ENCODE data around the gene CRYGC. TPM values are rescaled to one million over a fixed set of nuclear protein-coding genes. Genes with fewer than 3 reads are reported as not detected.
A peak's percentile ranks its signal among the peaks of the same experiment; 100 is the strongest.

Gene CRYGC
- not detected for polyA plus RNA-seq (ENCODE audit: insufficient read length in 12 of 12)
- long read RNA-seq, donor 1 = 0 reads
- long read RNA-seq, donor 2 = 0 reads
- long read RNA-seq, donor 3 = 0 reads
- long read RNA-seq, donor 4 = 0 reads
- long read RNA-seq, donor 5 = 0 reads
- long read RNA-seq, donor 6 = 0 reads
- long read RNA-seq, donor 7 = 0 reads
- long read RNA-seq, donor 8 = 0 reads
- long read RNA-seq, donor 9 = 0 reads
- long read RNA-seq, donor 10 = 0 reads
- long read RNA-seq, donor 11 = 0 reads

- DNase-seq = no peak
Observed at GRCh38 chr2:208129744-208130711, at the start of gene CRYGC. TSS of gene CRYGC (minus strand) at chr2:208129828. CDS start at chr2:208129792, 36 bp downstream.

- DNase-seq = no peak
Observed at GRCh38 chr2:208179028-208179609, 49.5 kb upstream of the CRYGC start.

- DNase-seq = no peak
Observed at GRCh38 chr2:208175840-208176153, 46.2 kb upstream of the CRYGC start.

- peak; percentile 84 for DNase-seq
Observed at GRCh38 chr2:208175069-208175839, 45.6 kb upstream of the CRYGC start.

- no peak for DNase-seq
Observed at GRCh38 chr2:208174144-208174543, 44.5 kb upstream of the CRYGC start.

- DNase-seq = no peak
Observed at GRCh38 chr2:208172125-208172524, 42.5 kb upstream of the CRYGC start.

- no peak for DNase-seq
Observed at GRCh38 chr2:208164951-208165755, 35.5 kb upstream of the CRYGC start.

GRCh38 chr2:208163489-208163888 is 33.9 kb upstream of the CRYGC start, which contains the start of gene CRYGA:
TSS of gene CRYGA (minus strand) at chr2:208163589. CDS start at chr2:208163556, 33 bp downstream.
- DNase-seq = no peak

GRCh38 chr2:208156439-208156838 is 26.8 kb upstream of the CRYGC start:
- DNase-seq = no peak

GRCh38 chr2:208153156-208153555 is 23.5 kb upstream of the CRYGC start:
- DNase-seq = no peak

- no peak for DNase-seq
Observed at GRCh38 chr2:208150956-208151355, 21.3 kb upstream of the CRYGC start.

- DNase-seq = no peak
Observed at GRCh38 chr2:208150094-208150493, 20.5 kb upstream of the CRYGC start.

- DNase-seq = no peak
Observed at GRCh38 chr2:208148803-208149202, 19.2 kb upstream of the CRYGC start.

GRCh38 chr2:208147759-208148158 is 18.1 kb upstream of the CRYGC start:
- no peak for DNase-seq

GRCh38 chr2:208147008-208147407 is 17.4 kb upstream of the CRYGC start:
- no peak for DNase-seq

GRCh38 chr2:208146006-208146405 is 16.4 kb upstream of the CRYGC start, which contains the start of gene CRYGB:
TSS of gene CRYGB (minus strand) at chr2:208146158. CDS start at chr2:208146120, 38 bp downstream.
- DNase-seq = no peak

- no peak for DNase-seq
Observed at GRCh38 chr2:208142925-208143799, 13.5 kb upstream of the CRYGC start.

- DNase-seq = peak; percentile 25
Observed at GRCh38 chr2:208142240-208142924, 12.8 kb upstream of the CRYGC start.

- DNase-seq = no peak
Observed at GRCh38 chr2:208139447-208139846, 9.8 kb upstream of the CRYGC start.
